Activated T-cell treated with anti-CD3 and anti-CD28 coated beads for 4 hours (primary cell): Measurements from ENCODE around the gene NRXN3.

Experiments used
- DNase-seq: peaks from one replicate; pipeline ENCODE4 v3.0.0-alpha.2; 2020

The NRXN3 gene

DNA sequence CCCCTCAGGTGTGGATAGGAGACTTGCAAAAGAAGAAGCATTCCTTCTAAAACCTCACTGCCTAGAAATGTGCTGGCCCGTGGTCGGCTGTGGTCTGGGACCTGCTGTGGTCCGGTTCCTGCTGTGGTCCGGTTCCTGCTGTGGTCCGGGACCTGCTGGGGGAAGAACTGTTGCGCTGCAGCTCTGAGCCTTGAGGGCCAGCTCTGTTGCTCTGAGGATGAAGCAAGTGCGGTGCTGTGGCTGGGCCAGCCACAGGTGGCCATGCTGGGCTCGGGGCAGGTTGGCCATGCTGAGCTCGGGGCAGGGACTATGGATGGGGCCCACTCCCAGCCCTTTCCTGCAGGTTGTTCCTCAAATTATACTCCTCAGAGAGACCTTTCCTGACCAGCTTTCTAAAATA lies 5.2 kb downstream of the NRXN3 start:
- no peak for DNase-seq

GRCh38 chr14:78178071-78178470 lies 7.9 kb downstream of the NRXN3 start:
- no peak for DNase-seq

- no peak for DNase-seq
Measured at GRCh38 chr14:78178971-78179370, 8.8 kb downstream of the NRXN3 start.

- DNase-seq: no peak
Measured at GRCh38 chr14:78181270-78181669, 11.1 kb downstream of the NRXN3 start.

DNA sequence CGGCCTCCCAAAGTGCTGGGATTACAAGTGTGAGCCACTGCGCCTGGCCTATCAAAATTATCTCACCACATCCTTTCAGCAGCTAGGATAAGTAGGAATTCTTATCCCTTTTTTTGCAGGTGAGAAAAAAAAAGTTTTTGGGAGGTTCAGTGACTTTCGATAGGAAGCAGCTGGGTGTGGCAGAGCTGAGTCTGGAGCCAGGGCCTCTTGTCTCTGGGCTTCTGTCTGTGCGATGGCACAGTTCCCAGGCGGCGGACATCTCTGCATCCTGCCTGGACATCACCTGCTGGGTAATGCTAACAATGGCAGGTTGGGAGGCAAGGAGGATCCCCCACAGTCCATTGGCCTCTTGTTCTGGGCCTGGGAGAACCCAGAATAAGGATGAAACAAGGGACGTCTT lies 12.5 kb downstream of the NRXN3 start:
- no peak for DNase-seq

DNA sequence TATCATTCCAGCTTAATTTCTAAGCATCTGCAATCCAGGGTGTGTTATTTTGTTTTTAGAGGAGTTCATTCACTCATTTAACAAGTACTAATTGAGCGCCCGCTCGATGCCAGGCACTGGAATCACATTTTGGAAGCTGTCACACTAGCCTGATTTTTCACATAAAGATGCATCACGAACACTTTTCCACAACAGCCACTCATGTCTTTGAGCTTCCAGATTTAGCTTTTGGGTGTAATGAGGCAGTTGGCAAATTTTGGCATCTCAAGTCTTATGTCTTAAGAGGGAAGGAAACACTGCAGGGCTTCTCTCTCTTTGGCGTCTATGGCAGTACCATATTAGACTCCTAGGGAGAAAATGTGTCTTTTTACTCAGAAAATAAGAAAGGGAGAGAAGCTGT lies 14.0 kb downstream of the NRXN3 start:
- no peak for DNase-seq

- DNase-seq: no peak
Measured at GRCh38 chr14:78186277-78186676, 16.1 kb downstream of the NRXN3 start.

GRCh38 chr14:78188882-78189281 lies 18.7 kb downstream of the NRXN3 start:
- DNase-seq: no peak

DNA sequence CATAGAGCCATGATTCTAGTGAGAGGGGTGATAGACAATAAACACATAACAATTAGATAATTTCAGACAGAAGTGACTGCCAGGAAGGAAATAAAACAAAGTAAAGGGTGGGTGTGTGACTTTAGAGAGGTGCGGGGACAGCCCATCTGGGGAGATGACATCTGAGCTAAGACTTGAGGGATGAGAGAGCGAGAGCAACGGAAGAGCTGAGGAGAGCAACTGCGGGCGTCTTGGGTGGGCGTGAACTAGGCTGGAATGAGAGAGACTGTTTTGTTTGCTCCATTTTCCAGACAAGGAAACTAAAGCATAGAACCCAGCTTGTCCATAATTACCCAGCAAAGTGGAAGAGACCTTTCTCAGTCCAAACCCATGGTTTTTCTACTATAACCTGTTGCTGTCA lies 25.3 kb downstream of the NRXN3 start:
- DNase-seq: no peak

DNA sequence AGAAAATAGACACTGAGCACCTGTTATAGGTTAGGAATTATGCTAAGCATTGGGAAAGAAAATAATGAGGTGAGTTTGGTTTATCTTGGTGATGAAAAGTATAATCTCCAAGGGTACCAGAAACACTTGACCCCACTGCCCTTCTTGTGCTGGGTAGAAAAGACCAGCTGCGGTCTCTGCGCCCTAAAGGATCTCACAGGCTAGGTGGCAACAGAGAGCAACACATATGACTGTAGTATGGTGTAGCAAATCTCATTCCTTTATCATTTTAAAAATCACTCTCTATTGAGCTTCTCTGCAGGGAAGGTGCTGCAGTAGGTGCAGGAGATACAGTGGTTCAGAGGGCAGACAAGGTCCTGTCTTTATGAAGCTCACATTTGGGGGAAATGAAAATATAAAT lies 26.1 kb downstream of the NRXN3 start:
- no peak for DNase-seq

- DNase-seq: no peak
Measured at GRCh38 chr14:78197051-78197450, 26.9 kb downstream of the NRXN3 start.

- no peak for DNase-seq
Measured at GRCh38 chr14:78202163-78202562, 32.0 kb downstream of the NRXN3 start.

DNA sequence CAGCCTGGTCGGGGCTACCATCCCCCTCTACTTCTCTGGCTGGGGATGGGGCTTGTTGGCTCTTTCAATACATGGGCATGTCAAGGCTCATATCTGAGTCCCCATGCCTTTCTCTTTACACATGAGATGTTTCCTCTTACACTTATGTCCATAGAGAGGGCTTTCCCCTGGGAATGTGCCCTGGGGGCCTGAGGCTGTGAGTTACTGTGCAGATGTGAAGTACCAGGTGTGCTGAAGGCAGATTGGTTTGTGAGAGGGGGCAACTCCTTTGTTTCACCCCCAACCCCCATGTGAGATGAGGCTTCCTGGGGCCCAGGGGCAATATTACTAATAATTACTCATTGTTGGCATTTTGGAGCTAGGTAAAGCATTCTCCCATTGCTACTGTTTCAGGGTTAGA lies 32.8 kb downstream of the NRXN3 start:
- no peak for DNase-seq

DNA sequence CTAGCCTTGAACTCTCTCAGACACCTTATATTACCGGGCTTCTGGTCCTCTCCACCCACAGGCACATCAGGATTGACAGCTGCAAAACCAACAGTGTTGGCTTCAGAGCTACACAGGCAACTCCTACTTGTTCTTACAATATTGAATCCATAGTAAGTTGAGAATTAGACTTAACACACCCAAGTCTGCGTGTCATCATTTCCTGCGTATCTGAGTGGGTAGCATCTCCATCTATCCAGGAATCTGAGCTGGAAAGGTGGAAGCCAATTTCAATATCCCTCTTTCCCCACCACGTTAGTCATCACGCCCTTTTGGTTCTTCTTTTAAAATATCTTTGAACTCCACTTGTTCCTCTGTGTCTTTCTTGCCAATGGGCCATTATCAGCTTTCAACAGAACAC lies 37.2 kb downstream of the NRXN3 start:
- no peak for DNase-seq

DNA sequence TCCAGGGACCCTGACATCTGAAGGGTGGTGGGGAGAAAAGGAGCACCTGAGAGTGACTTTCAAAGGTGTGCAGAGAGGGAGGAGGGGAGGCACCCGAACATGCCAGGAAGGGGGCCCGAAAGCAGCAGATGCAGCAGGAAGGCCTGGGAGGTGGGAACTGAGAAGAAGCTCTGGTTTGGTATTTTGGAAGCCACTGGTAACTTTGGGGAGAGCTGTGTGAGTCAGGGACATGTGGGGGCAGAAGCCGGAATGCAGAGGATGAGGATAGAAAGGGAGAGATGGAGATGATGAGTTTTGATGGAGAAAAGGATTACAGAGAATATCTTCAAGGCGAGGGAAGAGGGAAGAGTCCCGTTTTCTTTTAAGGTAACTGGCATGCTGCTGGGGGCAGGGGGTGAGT lies 50.1 kb downstream of the NRXN3 start:
- no peak for DNase-seq

GRCh38 chr14:78222746-78223145 lies 52.6 kb downstream of the NRXN3 start:
- no peak for DNase-seq

GRCh38 chr14:78227248-78228077 lies 57.3 kb downstream of the NRXN3 start:
- DNase-seq: no peak

- DNase-seq: no peak
Measured at GRCh38 chr14:78228702-78229327, 58.6 kb downstream of the NRXN3 start.

- no peak for DNase-seq
Measured at GRCh38 chr14:78232231-78233000, 62.2 kb downstream of the NRXN3 start.

DNA sequence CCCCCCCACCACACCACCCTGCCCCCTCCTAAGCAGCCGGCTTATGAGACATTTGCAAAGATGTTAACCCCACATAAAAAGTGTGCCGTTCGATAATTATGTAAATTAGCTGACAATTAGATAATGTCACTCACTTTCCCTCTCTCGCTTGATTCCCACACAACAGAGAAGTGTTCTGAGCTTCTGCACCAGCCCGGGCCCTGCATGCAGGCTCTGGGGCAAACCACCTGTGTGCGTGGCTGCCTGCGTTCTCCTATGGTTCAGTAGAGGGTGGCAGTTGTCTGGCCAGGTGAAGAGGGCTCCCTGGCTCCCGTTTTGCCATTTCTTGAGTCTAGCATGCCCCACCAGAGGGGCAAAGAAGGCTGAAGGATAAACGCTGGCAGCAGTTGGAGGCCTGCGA lies 68.0 kb downstream of the NRXN3 start:
- DNase-seq: no peak

- DNase-seq: no peak
Measured at GRCh38 chr14:78240567-78240966, 70.4 kb downstream of the NRXN3 start.

GRCh38 chr14:78242086-78242485 lies 71.9 kb downstream of the NRXN3 start:
- DNase-seq: no peak

- no peak for DNase-seq
Measured at GRCh38 chr14:78243187-78243586, 73.0 kb downstream of the NRXN3 start.

DNA sequence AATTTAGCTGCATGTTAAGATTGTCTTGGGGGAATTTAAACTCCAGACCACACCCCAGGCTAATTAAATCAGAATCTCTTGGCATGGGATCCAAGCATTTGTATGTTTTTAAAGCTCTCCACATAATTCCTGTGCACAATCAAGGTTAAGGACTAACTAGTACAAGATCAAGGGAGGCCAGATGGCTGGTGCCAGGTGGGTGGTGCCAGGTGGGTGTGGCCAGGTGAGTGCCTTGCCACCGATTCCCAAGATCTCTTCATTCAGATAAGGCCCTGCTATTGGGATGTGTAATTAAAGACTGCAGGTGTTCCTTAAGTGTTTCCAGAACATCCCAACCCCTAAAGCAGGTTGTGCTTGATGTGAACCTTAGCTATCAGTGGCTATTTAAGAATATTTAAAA lies 75.1 kb downstream of the NRXN3 start:
- no peak for DNase-seq
